ENCODE data around the gene GNG4.

DNA sequence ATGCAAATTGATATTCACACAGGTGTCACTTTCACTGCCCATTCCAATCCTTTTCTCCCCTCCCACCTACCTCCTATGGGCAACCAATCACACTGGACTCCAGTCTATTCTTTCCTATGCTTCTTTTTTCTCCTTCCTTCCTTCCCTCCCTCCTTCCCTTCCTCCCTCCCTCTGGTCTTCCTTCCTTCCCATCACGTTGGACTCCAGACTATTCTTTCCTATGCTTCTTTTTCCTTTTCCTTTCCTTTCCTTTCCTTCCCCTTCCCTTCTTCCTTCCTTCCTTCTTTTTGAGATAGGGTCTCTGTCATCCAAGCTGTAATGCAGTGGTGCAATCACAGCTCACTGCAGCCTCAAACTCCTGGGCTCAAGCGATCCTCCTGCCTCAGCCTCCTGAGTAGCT lies 64.6 kb downstream of the GNG4 start:
- TF ChIP-seq, protein P1, sequence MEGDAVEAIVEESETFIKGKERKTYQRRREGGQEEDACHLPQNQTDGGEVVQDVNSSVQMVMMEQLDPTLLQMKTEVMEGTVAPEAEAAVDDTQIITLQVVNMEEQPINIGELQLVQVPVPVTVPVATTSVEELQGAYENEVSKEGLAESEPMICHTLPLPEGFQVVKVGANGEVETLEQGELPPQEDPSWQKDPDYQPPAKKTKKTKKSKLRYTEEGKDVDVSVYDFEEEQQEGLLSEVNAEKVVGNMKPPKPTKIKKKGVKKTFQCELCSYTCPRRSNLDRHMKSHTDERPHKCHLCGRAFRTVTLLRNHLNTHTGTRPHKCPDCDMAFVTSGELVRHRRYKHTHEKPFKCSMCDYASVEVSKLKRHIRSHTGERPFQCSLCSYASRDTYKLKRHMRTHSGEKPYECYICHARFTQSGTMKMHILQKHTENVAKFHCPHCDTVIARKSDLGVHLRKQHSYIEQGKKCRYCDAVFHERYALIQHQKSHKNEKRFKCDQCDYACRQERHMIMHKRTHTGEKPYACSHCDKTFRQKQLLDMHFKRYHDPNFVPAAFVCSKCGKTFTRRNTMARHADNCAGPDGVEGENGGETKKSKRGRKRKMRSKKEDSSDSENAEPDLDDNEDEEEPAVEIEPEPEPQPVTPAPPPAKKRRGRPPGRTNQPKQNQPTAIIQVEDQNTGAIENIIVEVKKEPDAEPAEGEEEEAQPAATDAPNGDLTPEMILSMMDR (IDR thresholded peaks at IDR 0.05; ENCODE audit: low read length), result no peak
- no peak for TF ChIP-seq EZH2 (optimal IDR thresholded peaks at IDR 0.05; ENCODE audit: low read depth, low read length)
